IMR-90 (cell line): ENCODE measurements around the gene C16orf82. TPM values are rescaled to one million over a fixed set of nuclear protein-coding genes. Genes with fewer than 3 reads are reported as not detected.

ENCODE experiments used
- ATAC-seq: fragments of 200-7000 bp; cut with Tn5 transposase; 2 replicates; pipeline ENCODE4 v1.9.1; 2020; ENCODE audit warnings: low read depth, mild to moderate bottlenecking, moderate library complexity
- BruUV-seq: library from RNA; stranded (reverse); fragments of 400-500 nt; replicated peaks from 2 replicates; lab custom pipeline; 2021; lab: Mats Ljungman, UMichigan
- CTCF ChIA-PET: fragments of 300-600 bp; formaldehyde crosslinking; extraction: SDS; loops from one replicate; lab custom pipeline; 2021; ENCODE audit warnings: antibody characterized with exemption; lab: Yijun Ruan, JAX
- POLR2A ChIA-PET: fragments of 300-600 bp; sonication (Branson Sonifier 250); formaldehyde crosslinking; loops from one replicate; lab custom pipeline; 2022; ENCODE audit warnings: antibody characterized with exemption; ENCODE audit not compliant: unreplicated experiment; lab: Charles Lee
- DNase-seq: peaks from one replicate; pipeline ENCODE4 v3.0.0; 2013
- H2AFZ ChIP-seq: replicated peaks from 2 replicates; pipeline ENCODE3; 2013; ENCODE audit warnings: low read length, mild to moderate bottlenecking; ENCODE audit not compliant: poor library complexity
- H2AK5ac ChIP-seq: 2 replicates; pipeline ENCODE4 v1.6.1; 2013; ENCODE audit warnings: low read depth, low read length, inconsistent platforms
- H2AK9ac ChIP-seq: replicated peaks from 2 replicates; pipeline ENCODE3; 2013; ENCODE audit warnings: mild to moderate bottlenecking, low read depth, low read length, moderate library complexity; ENCODE audit not compliant: poor library complexity
- H2BK120ac ChIP-seq: 2 replicates; pipeline ENCODE4 v1.6.1; 2013; ENCODE audit warnings: low read depth, low read length, inconsistent platforms
- H2BK15ac ChIP-seq: 3 replicates; pipeline ENCODE4 v1.6.1; 2013; ENCODE audit warnings: low read depth, low read length, inconsistent platforms
- H2BK20ac ChIP-seq: 2 replicates; pipeline ENCODE4 v1.6.1; 2013; ENCODE audit warnings: low read depth, mild to moderate bottlenecking, inconsistent platforms, low read length, moderate library complexity
- H2BK5ac ChIP-seq: 2 replicates; pipeline ENCODE4 v1.6.1; 2013; ENCODE audit warnings: mild to moderate bottlenecking, low read depth, low read length, inconsistent platforms; ENCODE audit not compliant: poor library complexity, severe bottlenecking
- H3K14ac ChIP-seq: replicated peaks from 2 replicates; pipeline ENCODE4 v1.6.1; 2013; ENCODE audit warnings: low read depth, low read length, inconsistent platforms
- H3K18ac ChIP-seq: 2 replicates; pipeline ENCODE4 v1.6.1; 2013; ENCODE audit warnings: low read depth, low read length, control low read depth
- H3K23ac ChIP-seq: 2 replicates; pipeline ENCODE4 v1.6.1; 2013; ENCODE audit warnings: low read depth, low read length, inconsistent platforms
- H3K27ac ChIP-seq: 2 replicates; pipeline ENCODE4 v1.5.1; 2013; ENCODE audit warnings: mild to moderate bottlenecking, control low read depth, low read length; ENCODE audit not compliant: insufficient read depth
- H3K27me3 ChIP-seq: 2 replicates; pipeline ENCODE4 v1.6.1; 2013; ENCODE audit warnings: low read length; ENCODE audit not compliant: control insufficient read depth, insufficient read depth
- H3K36me3 ChIP-seq: 2 replicates; pipeline ENCODE4 v1.6.1; 2013; ENCODE audit warnings: low read length, mixed read lengths; ENCODE audit not compliant: control insufficient read depth, insufficient read depth
- H3K4ac ChIP-seq: 2 replicates; pipeline ENCODE4 v1.6.1; 2013; ENCODE audit warnings: low read depth, low read length, inconsistent platforms
- H3K4me1 ChIP-seq: 2 replicates; pipeline ENCODE4 v1.6.1; 2013; ENCODE audit warnings: low read length, mixed read lengths; ENCODE audit not compliant: control insufficient read depth, insufficient read depth
- H3K4me2 ChIP-seq: 2 replicates; pipeline ENCODE4 v1.6.1; 2013; ENCODE audit warnings: low read depth, mild to moderate bottlenecking, control low read depth, low read length, moderate library complexity
- H3K4me3 ChIP-seq: 2 replicates; pipeline ENCODE4 v1.5.1; 2013; ENCODE audit warnings: low read depth, mild to moderate bottlenecking, control low read depth, low read length, moderate library complexity; ENCODE audit not compliant: insufficient read depth
- H3K56ac ChIP-seq: 2 replicates; pipeline ENCODE4 v1.6.1; 2013; ENCODE audit warnings: low read length, inconsistent platforms; ENCODE audit not compliant: insufficient read depth; ENCODE audit errors: extremely low read depth
- H3K79me1 ChIP-seq, 2 experiments: 2 replicates each; pipeline ENCODE4 v1.6.1; 2013; ENCODE audit warnings: low read length in 2 of 2, inconsistent platforms in 1 of 2, low read depth in 1 of 2
- H3K9ac ChIP-seq: 2 replicates; pipeline ENCODE4 v1.6.1; 2013; ENCODE audit warnings: low read depth, low read length, control low read depth
- H3K9me1 ChIP-seq: 2 replicates; pipeline ENCODE4 v1.6.1; 2013; ENCODE audit warnings: low read length, inconsistent platforms; ENCODE audit not compliant: insufficient read depth
- H3K9me3 ChIP-seq: 2 replicates; pipeline ENCODE4 v1.6.1; 2013; ENCODE audit warnings: low read length; ENCODE audit not compliant: control insufficient read depth, insufficient read depth
- H4K20me1 ChIP-seq: 2 replicates; pipeline ENCODE4 v1.6.1; 2013; ENCODE audit warnings: low read length, inconsistent platforms; ENCODE audit not compliant: insufficient read depth
- H4K5ac ChIP-seq: 2 replicates; pipeline ENCODE4 v1.6.1; 2013; ENCODE audit warnings: mild to moderate bottlenecking, low read depth, low read length, control low read depth
- H4K8ac ChIP-seq, 2 experiments: 2 replicates each; pipeline ENCODE4 v1.6.1; 2013; ENCODE audit warnings: low read depth in 2 of 2, low read length in 2 of 2, control low read depth in 1 of 2, inconsistent platforms in 1 of 2
- H4K91ac ChIP-seq: 2 replicates; pipeline ENCODE4 v1.6.1; 2013; ENCODE audit warnings: low read depth, low read length, inconsistent platforms; ENCODE audit not compliant: insufficient read depth
- BHLHE40 ChIP-seq: fragments of 150-350 bp; IDR thresholded peaks from 2 replicates; pipeline ENCODE4 v1.6.1; 2016; ENCODE audit warnings: mild to moderate bottlenecking, low read depth, low read length
- CEBPB ChIP-seq: IDR thresholded peaks from 2 replicates; pipeline ENCODE4 v1.6.1; 2012; ENCODE audit warnings: low read depth, low read length, improper control_type of control experiment
- CHD1 ChIP-seq: IDR thresholded peaks from 2 replicates; pipeline ENCODE4 v1.6.1; 2012; ENCODE audit warnings: low read depth, low read length, improper control_type of control experiment
- FOS ChIP-seq: fragments of 150-350 bp; IDR thresholded peaks from 2 replicates; pipeline ENCODE4 v1.6.1; 2016; ENCODE audit warnings: low read depth, low read length
- MAFK ChIP-seq: IDR thresholded peaks from 2 replicates; pipeline ENCODE4 v1.6.1; 2012; ENCODE audit warnings: low read depth, low read length, improper control_type of control experiment
- MAZ ChIP-seq: IDR thresholded peaks from 2 replicates; pipeline ENCODE4 v1.6.1; 2012; ENCODE audit warnings: low read depth, mild to moderate bottlenecking, low read length, improper control_type of control experiment, moderate library complexity, borderline replicate concordance
- MXI1 ChIP-seq: IDR thresholded peaks from 2 replicates; pipeline ENCODE4 v1.6.1; 2012; ENCODE audit warnings: low read depth, mild to moderate bottlenecking, low read length, moderate library complexity, borderline replicate concordance
- NFE2L2 ChIP-seq: fragments of 150-350 bp; IDR thresholded peaks from 2 replicates; pipeline ENCODE4 v1.6.1; 2016; ENCODE audit warnings: low read depth, mild to moderate bottlenecking, low read length
- RAD21 ChIP-seq: IDR thresholded peaks from 2 replicates; pipeline ENCODE4 v1.6.1; 2012; ENCODE audit warnings: low read length, improper control_type of control experiment
- RCOR1 ChIP-seq: IDR thresholded peaks from 2 replicates; pipeline ENCODE4 v1.6.1; 2012; ENCODE audit warnings: mild to moderate bottlenecking, low read length, improper control_type of control experiment; ENCODE audit not compliant: insufficient replicate concordance
- RFX5 ChIP-seq: IDR thresholded peaks from 2 replicates; pipeline ENCODE4 v1.8.0; 2012; ENCODE audit warnings: low read depth, mild to moderate bottlenecking, low read length, moderate library complexity
- SMC3 ChIP-seq: fragments of 150-350 bp; IDR thresholded peaks from 2 replicates; pipeline ENCODE4 v1.6.1; 2016; ENCODE audit warnings: low read depth, mild to moderate bottlenecking, antibody characterized with exemption, low read length, moderate library complexity
- WGBS, 2 experiments: methylation state at CpG; one replicate each; pipeline versions ENCODE4 v1.1.5 to v1.1.7; 2013; ENCODE audit warnings: missing lambda C conversion rate in 2 of 2; ENCODE audit not compliant: insufficient read length in 1 of 2; ENCODE audit errors: extremely low coverage in 2 of 2; 5-methylcytosine and 5-hydroxymethylcytosine counted together
- dilution Hi-C: fragments of 300-500 bp; cut with HindIII; formaldehyde crosslinking; loops from one replicate; pipeline ENCODE4 v1.14.3; 2018; ENCODE audit warnings: low sequenced_read_pairs; ENCODE audit not compliant: unreplicated experiment
- in situ Hi-C: fragments of 300-500 bp; cut with MboI; formaldehyde crosslinking; loops from 3 replicates; pipeline ENCODE4 v1.14.3; 2019; ENCODE audit warnings: low sequenced_read_pairs, inconsistent platforms, mixed read lengths
- intact Hi-C: fragments of 100-400 bp; cut with micrococcal nuclease; formaldehyde crosslinking; loops from 2 replicates; pipeline ENCODE4 v1.10.0; 2022
- polyA plus RNA-seq, 3 experiments: library from polyadenylated mRNA; depleted of rRNA; stranded (reverse); fragments of >200 nt; gene quantifications; 2 replicates each; pipeline ENCODE4 v1.2.3, GENCODE V29; 2012; ENCODE audit warnings: low replicate concordance in 1 of 3
- total RNA-seq: library from RNA; depleted of rRNA; stranded (reverse); fragments of >200 nt; gene quantifications from 2 replicates; pipeline ENCODE4 v1.2.3, GENCODE V29; 2012
- TF ChIP-seq, protein P1 (sequence below): conservative IDR thresholded peaks from 2 replicates; pipeline ENCODE4 v1.5.1; 2012; ENCODE audit warnings: mild to moderate bottlenecking, low read depth, low read length, improper control_type of control experiment
- TF ChIP-seq, protein P2 (sequence below): fragments of 150-350 bp; IDR thresholded peaks from 2 replicates; pipeline ENCODE4 v1.6.1; 2016; ENCODE audit warnings: low read depth, mild to moderate bottlenecking, low read length, moderate library complexity, borderline replicate concordance

The C16orf82 gene
- total and polyA plus RNA-seq, 2 of the 4 experiments (the other 2 are of a cell fraction): not detected

DNA sequence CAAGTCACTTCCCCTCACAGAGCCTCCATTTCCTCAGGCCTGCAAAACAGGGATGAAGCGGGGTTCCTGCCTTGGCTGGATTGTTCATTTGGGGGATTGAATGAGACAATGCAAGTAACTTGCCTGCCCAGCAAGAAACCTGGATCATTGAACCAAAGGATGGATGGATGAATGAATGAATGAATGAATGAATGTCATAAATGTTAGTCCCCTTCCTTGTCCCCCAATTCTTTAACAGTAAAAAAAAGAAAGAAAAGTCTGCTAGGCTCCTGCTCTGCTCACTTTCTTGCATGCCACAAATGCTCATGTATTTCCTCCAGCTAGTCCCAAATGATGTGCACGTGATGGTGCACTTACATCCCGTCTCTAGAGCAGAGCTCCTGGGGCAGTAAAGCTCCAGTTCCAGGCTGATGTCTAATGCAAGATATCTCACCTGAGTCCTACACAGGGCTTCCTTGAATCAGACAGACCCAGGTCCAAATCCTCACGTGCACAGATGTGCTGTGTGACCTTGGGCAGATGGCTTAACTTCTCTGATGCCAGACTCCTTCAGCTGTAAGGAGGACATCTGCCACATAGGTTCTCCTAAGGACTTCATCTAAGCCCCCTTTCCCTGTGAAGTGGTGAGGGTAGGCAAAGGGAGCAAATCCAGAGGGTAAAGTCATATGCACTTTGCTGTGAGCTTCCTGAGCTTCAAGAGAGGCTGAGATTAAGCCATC, 45.5 kb downstream of the C16orf82 start:
- TF ChIP-seq MAZ (no peak), NFE2L2 (no peak), FOS (no peak), MXI1 (no peak), BHLHE40 (no peak), RFX5 (no peak), MAFK (no peak), CHD1 (no peak), RAD21 (no peak), SMC3 (no peak), RCOR1 (no peak), CEBPB (no peak)
- TF ChIP-seq, protein P1, sequence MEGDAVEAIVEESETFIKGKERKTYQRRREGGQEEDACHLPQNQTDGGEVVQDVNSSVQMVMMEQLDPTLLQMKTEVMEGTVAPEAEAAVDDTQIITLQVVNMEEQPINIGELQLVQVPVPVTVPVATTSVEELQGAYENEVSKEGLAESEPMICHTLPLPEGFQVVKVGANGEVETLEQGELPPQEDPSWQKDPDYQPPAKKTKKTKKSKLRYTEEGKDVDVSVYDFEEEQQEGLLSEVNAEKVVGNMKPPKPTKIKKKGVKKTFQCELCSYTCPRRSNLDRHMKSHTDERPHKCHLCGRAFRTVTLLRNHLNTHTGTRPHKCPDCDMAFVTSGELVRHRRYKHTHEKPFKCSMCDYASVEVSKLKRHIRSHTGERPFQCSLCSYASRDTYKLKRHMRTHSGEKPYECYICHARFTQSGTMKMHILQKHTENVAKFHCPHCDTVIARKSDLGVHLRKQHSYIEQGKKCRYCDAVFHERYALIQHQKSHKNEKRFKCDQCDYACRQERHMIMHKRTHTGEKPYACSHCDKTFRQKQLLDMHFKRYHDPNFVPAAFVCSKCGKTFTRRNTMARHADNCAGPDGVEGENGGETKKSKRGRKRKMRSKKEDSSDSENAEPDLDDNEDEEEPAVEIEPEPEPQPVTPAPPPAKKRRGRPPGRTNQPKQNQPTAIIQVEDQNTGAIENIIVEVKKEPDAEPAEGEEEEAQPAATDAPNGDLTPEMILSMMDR: no peak
- TF ChIP-seq, protein P2, sequence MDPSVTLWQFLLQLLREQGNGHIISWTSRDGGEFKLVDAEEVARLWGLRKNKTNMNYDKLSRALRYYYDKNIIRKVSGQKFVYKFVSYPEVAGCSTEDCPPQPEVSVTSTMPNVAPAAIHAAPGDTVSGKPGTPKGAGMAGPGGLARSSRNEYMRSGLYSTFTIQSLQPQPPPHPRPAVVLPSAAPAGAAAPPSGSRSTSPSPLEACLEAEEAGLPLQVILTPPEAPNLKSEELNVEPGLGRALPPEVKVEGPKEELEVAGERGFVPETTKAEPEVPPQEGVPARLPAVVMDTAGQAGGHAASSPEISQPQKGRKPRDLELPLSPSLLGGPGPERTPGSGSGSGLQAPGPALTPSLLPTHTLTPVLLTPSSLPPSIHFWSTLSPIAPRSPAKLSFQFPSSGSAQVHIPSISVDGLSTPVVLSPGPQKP: no peak
- Histone ChIP-seq H4K5ac (no peak overlapping the region), H2BK15ac (no peak overlapping the region), H3K4me3 (no peak overlapping the region), H3K9ac (no peak overlapping the region), H3K23ac (no peak overlapping the region), H3K79me1 (no peaks in the 10 kb centered on the region), H3K4me2 (no peak overlapping the region), H3K27me3 (no peaks in the 10 kb centered on the region), H3K27ac (no peak overlapping the region), H2BK5ac (no peak overlapping the region), H2AK9ac (no peak overlapping the region), H3K9me1 (no peaks in the 10 kb centered on the region), H3K36me3 (no peaks in the 10 kb centered on the region), H2BK20ac (no peak overlapping the region), H3K18ac (no peak overlapping the region), H3K4me1 (no peaks in the 10 kb centered on the region), H2AFZ (no peak overlapping the region), H4K8ac (no peak overlapping the region), H3K4ac (no peak overlapping the region), H4K91ac (no peak overlapping the region), H3K9me3 (no peaks in the 10 kb centered on the region), H3K14ac (no peak overlapping the region), H2BK120ac (no peak overlapping the region), H3K56ac (no peak overlapping the region), H2AK5ac (no peak overlapping the region), H4K20me1 (no peaks in the 10 kb centered on the region)
- no peak for ATAC-seq
- intact Hi-C loops (loop anchor here (5.0 kb wide), 1 partner anchor 255 kb away; no protein-coding TSS in a partner anchor), in situ Hi-C loops (loop anchor here (5.0 kb wide), 2 partner anchors 1275 to 1830 kb away; no protein-coding TSS in a partner anchor), dilution Hi-C loops (no loop called here)
- BruUV-seq: no TSS peak
- no peak for DNase-seq
- WGBS, 2 experiments: 100% methylated on average over 1 of the region's 4 CpGs; no CpG with 5 or more reads in 1 of the 2 experiments
- POLR2A ChIA-PET: no interaction called here
- CTCF ChIA-PET: no interaction called here
